GM23338 (cell line): ENCODE results near the gene RPH3AL. TPM values are rescaled to one million over a fixed set of nuclear protein-coding genes. Genes with fewer than 3 reads are reported as not detected.

Source experiments
- ATAC-seq: fragments of 200-7000 bp; cut with Tn5 transposase; 3 replicates; pipeline ENCODE4 v1.9.1; 2020
- DNase-seq: peaks from one replicate; pipeline ENCODE4 v3.0.0-alpha.2; 2015; ENCODE audit warnings: low spot score
- H2AFZ ChIP-seq: fragments of 200-600 bp; sonication (generic); 2 replicates; pipeline ENCODE4 v1.8.0; 2016; ENCODE audit warnings: antibody characterized with exemption, mild to moderate bottlenecking, moderate library complexity
- H3F3A ChIP-seq: fragments of 200-600 bp; sonication (generic); replicated peaks from 2 replicates; pipeline ENCODE4 v1.8.0; 2017; ENCODE audit warnings: antibody characterized with exemption, mixed run types, low read depth
- H3K27ac ChIP-seq: fragments of 200-600 bp; sonication (generic); 2 replicates; pipeline ENCODE4 v1.6.1; 2016; ENCODE audit warnings: low read depth
- H3K27me3 ChIP-seq: fragments of 200-600 bp; sonication (generic); 2 replicates; pipeline ENCODE4 v1.8.0; 2016; ENCODE audit warnings: mild to moderate bottlenecking, mixed run types, moderate library complexity; ENCODE audit not compliant: insufficient read depth
- H3K36me3 ChIP-seq: fragments of 200-600 bp; sonication (generic); 2 replicates; pipeline ENCODE4 v1.8.0; 2016; ENCODE audit warnings: mild to moderate bottlenecking; ENCODE audit not compliant: insufficient read depth
- H3K4me1 ChIP-seq: fragments of 200-600 bp; sonication (generic); 2 replicates; pipeline ENCODE4 v1.8.0; 2016; ENCODE audit warnings: mild to moderate bottlenecking, moderate library complexity; ENCODE audit not compliant: insufficient read depth
- H3K4me2 ChIP-seq: fragments of 200-600 bp; sonication (generic); 2 replicates; pipeline ENCODE4 v1.7.1; 2017; ENCODE audit warnings: mixed run types
- H3K4me3 ChIP-seq: fragments of 200-600 bp; sonication (generic); 2 replicates; pipeline ENCODE4 v1.6.1; 2016; ENCODE audit warnings: mixed run types
- H3K79me2 ChIP-seq: fragments of 200-600 bp; sonication (generic); replicated peaks from 2 replicates; pipeline ENCODE4 v1.8.0; 2017; ENCODE audit warnings: mild to moderate bottlenecking; ENCODE audit not compliant: insufficient read depth
- H3K9me2 ChIP-seq: fragments of 200-600 bp; sonication (generic); 2 replicates; pipeline ENCODE4 v1.8.0; 2017; ENCODE audit not compliant: insufficient read depth
- H4K20me1 ChIP-seq: fragments of 200-600 bp; sonication (generic); replicated peaks from 2 replicates; pipeline ENCODE4 v1.8.0; 2017; ENCODE audit warnings: mild to moderate bottlenecking; ENCODE audit not compliant: insufficient read depth
- H3K27ac Mint-ChIP-seq: 2 replicates; pipeline ENCODE4 v1.8.0; 2020; ENCODE audit warnings: inconsistent platforms, mild to moderate bottlenecking, moderate library complexity, mixed read lengths
- H3K27me3 Mint-ChIP-seq: 3 replicates; pipeline ENCODE4 v1.8.0; 2022; ENCODE audit warnings: low read depth, mild to moderate bottlenecking, moderate library complexity, mixed read lengths, inconsistent platforms; ENCODE audit not compliant: insufficient read depth, poor library complexity
- H3K36me3 Mint-ChIP-seq: 3 replicates; pipeline ENCODE4 v1.8.0; 2021; ENCODE audit warnings: low read depth, mild to moderate bottlenecking, inconsistent platforms, moderate library complexity, mixed read lengths
- H3K4me1 Mint-ChIP-seq: 3 replicates; pipeline ENCODE4 v1.8.0; 2020; ENCODE audit warnings: mild to moderate bottlenecking, inconsistent platforms, mixed read lengths
- H3K4me3 Mint-ChIP-seq: 3 replicates; pipeline ENCODE4 v1.8.0; 2021; ENCODE audit warnings: moderate library complexity, mild to moderate bottlenecking, inconsistent platforms, mixed read lengths
- H3K9me3 Mint-ChIP-seq: 3 replicates; pipeline ENCODE4 v1.8.0; 2020; ENCODE audit warnings: moderate library complexity, mild to moderate bottlenecking, inconsistent platforms, mixed read lengths
- CREB1 ChIP-seq: fragments of 250-450 bp; sonication (Bioruptor Pico); IDR thresholded peaks from 2 replicates; pipeline ENCODE4 v1.5.0; 2020; ENCODE audit warnings: low read depth, mild to moderate bottlenecking, moderate library complexity
- ETS1 ChIP-seq: IDR thresholded peaks from 2 replicates; pipeline ENCODE4 v1.6.1; 2016; ENCODE audit warnings: antibody characterized with exemption
- EZH2phosphoT487 ChIP-seq: fragments of 200-600 bp; sonication (generic); IDR thresholded peaks from one replicate; pipeline ENCODE4 v1.8.1; 2018; ENCODE audit warnings: antibody characterized with exemption; ENCODE audit not compliant: unreplicated experiment
- JUNB ChIP-seq: IDR thresholded peaks from one replicate; pipeline ENCODE4 v1.6.1; 2016; ENCODE audit warnings: antibody characterized with exemption; ENCODE audit not compliant: unreplicated experiment
- POLR2AphosphoS5 ChIP-seq: IDR thresholded peaks from 2 replicates; pipeline ENCODE4 v1.6.1; 2016; ENCODE audit warnings: antibody characterized with exemption, low read depth
- ZNF114 ChIP-seq: fragments of 250-450 bp; sonication (Bioruptor Pico); IDR thresholded peaks from 2 replicates; pipeline ENCODE4 v1.5.0; 2020; ENCODE audit warnings: mild to moderate bottlenecking, moderate library complexity
- polyA plus RNA-seq: library from polyadenylated mRNA; unstranded; fragments of >200 nt; fragmentation: Nextera tagmentation; extraction: Ambion mirVana; gene quantifications from 2 replicates; pipeline ENCODE4 v1.2.1, GENCODE V29; 2016
- total RNA-seq: library from RNA; depleted of rRNA; stranded (reverse); fragments of >200 nt; shearing (Covaris generic); gene quantifications from 2 replicates; pipeline ENCODE4 v1.2.3, GENCODE V29; 2014
- TF ChIP-seq, protein P1 (sequence below): IDR thresholded peaks from one replicate; pipeline ENCODE4 v1.6.1; 2018; ENCODE audit warnings: antibody characterized with exemption; ENCODE audit not compliant: unreplicated experiment

Gene RPH3AL
- total and polyA plus RNA-seq, 2 experiments from 2014 or later = 2.7 to 6.3 TPM

DNA sequence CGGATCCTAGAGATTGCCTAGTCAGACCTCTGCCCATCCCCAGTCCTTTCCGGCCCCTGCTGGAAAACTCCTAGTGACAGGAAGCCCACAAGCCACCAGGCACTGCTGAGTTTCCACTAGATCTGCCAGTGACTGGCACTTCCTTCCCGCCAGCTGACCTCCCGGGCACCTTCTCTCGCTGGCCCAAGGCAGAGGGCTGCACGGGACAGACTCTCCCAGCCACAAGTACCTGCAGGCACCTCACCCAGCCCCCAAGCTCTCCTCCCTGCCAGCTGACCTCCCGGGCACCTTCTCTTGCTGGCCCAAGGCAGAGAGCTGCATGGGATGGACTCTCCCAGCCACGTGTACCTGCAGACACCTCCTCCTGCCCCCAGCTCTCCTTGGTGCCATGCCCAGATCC lies 104.8 kb downstream of the RPH3AL start (continued):
- TF ChIP-seq ZNF114 (CRISPR knock-in tag) (no peak), ETS1 (no peak), EZH2phosphoT487 (no peak), POLR2AphosphoS5 (no peak)
- TF ChIP-seq, protein P1, sequence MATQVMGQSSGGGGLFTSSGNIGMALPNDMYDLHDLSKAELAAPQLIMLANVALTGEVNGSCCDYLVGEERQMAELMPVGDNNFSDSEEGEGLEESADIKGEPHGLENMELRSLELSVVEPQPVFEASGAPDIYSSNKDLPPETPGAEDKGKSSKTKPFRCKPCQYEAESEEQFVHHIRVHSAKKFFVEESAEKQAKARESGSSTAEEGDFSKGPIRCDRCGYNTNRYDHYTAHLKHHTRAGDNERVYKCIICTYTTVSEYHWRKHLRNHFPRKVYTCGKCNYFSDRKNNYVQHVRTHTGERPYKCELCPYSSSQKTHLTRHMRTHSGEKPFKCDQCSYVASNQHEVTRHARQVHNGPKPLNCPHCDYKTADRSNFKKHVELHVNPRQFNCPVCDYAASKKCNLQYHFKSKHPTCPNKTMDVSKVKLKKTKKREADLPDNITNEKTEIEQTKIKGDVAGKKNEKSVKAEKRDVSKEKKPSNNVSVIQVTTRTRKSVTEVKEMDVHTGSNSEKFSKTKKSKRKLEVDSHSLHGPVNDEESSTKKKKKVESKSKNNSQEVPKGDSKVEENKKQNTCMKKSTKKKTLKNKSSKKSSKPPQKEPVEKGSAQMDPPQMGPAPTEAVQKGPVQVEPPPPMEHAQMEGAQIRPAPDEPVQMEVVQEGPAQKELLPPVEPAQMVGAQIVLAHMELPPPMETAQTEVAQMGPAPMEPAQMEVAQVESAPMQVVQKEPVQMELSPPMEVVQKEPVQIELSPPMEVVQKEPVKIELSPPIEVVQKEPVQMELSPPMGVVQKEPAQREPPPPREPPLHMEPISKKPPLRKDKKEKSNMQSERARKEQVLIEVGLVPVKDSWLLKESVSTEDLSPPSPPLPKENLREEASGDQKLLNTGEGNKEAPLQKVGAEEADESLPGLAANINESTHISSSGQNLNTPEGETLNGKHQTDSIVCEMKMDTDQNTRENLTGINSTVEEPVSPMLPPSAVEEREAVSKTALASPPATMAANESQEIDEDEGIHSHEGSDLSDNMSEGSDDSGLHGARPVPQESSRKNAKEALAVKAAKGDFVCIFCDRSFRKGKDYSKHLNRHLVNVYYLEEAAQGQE = no peak

DNA sequence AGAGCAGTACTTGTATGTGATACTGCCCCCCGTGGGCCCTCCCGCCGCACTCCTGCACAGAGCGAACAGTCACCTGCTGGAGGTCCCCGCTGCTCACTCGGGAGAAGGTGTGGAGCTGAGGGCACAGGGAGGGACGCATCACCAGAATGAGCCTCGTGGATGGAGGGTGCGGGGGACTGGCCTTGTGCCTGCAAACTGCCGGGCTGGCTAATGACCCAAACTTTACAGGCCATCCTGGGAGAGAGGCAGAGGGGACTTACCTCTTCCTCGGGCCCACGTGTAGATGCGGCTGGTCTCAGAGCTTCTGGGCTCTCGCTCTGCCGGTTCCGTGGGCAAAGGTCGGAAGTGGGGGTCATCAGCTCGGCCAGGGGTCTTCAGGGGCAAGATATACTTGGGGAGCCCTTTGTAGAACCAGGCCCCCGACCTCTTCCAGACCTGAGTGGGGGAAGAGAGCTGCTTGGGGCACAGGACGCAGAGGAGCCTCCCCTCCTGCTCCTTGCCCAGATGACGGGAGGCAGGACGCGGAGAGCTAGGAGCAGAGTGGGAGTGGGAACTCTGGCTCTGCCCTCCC lies 105.7 kb downstream of the RPH3AL start:
- DNase-seq (no peak), ATAC-seq (no peak)
- Mint-ChIP-seq H3K4me1 (no peaks in the 10 kb centered on the region), H3K27me3 (peaks cover 5% of the 10 kb centered on the region), H3K9me3 (no peaks in the 10 kb centered on the region), H3K36me3 (no peaks in the 10 kb centered on the region; the same call in 2 of the 3 replicates), H3K4me3 (no peak overlapping the region), H3K27ac (no peak overlapping the region)
- Histone ChIP-seq H3K4me2 (no peak overlapping the region), H3K27me3 (no peaks in the 10 kb centered on the region), H3K4me1 (no peaks in the 10 kb centered on the region), H3K36me3 (no peaks in the 10 kb centered on the region), H3K79me2 (no peaks in the 10 kb centered on the region), H3K27ac (no peak overlapping the region), H4K20me1 (no peaks in the 10 kb centered on the region), H3F3A (no peaks in the 10 kb centered on the region), H3K4me3 (no peak overlapping the region), H2AFZ (no peak overlapping the region), H3K9me2 (no peaks in the 10 kb centered on the region)
- TF ChIP-seq JUNB (no peak), ZNF114 (CRISPR knock-in tag) (no peak), CREB1 (CRISPR knock-in tag) (no peak)
- TF ChIP-seq, protein P1 = no peak
